IMR-90 (cell line): ENCODE results near the gene BCAS3. TPM values are rescaled to one million over a fixed set of nuclear protein-coding genes. Genes with fewer than 3 reads are reported as not detected.

Source experiments
- ATAC-seq: fragments of 200-7000 bp; cut with Tn5 transposase; 2 replicates; pipeline ENCODE4 v1.9.1; 2020; ENCODE audit warnings: low read depth, mild to moderate bottlenecking, moderate library complexity
- BruUV-seq: library from RNA; stranded (reverse); fragments of 400-500 nt; replicated peaks from 2 replicates; lab custom pipeline; 2021; lab: Mats Ljungman, UMichigan
- CTCF ChIA-PET: fragments of 300-600 bp; formaldehyde crosslinking; extraction: SDS; loops from one replicate; lab custom pipeline; 2021; ENCODE audit warnings: antibody characterized with exemption; lab: Yijun Ruan, JAX
- POLR2A ChIA-PET: fragments of 300-600 bp; sonication (Branson Sonifier 250); formaldehyde crosslinking; loops from one replicate; lab custom pipeline; 2022; ENCODE audit warnings: antibody characterized with exemption; ENCODE audit not compliant: unreplicated experiment; lab: Charles Lee
- DNase-seq: peaks from one replicate; pipeline ENCODE4 v3.0.0; 2013
- H2AFZ ChIP-seq: replicated peaks from 2 replicates; pipeline ENCODE3; 2013; ENCODE audit warnings: low read length, mild to moderate bottlenecking; ENCODE audit not compliant: poor library complexity
- H2AK5ac ChIP-seq: 2 replicates; pipeline ENCODE4 v1.6.1; 2013; ENCODE audit warnings: low read depth, low read length, inconsistent platforms
- H2AK9ac ChIP-seq: replicated peaks from 2 replicates; pipeline ENCODE3; 2013; ENCODE audit warnings: mild to moderate bottlenecking, low read depth, low read length, moderate library complexity; ENCODE audit not compliant: poor library complexity
- H2BK120ac ChIP-seq: 2 replicates; pipeline ENCODE4 v1.6.1; 2013; ENCODE audit warnings: low read depth, low read length, inconsistent platforms
- H2BK15ac ChIP-seq: 3 replicates; pipeline ENCODE4 v1.6.1; 2013; ENCODE audit warnings: low read depth, low read length, inconsistent platforms
- H2BK20ac ChIP-seq: 2 replicates; pipeline ENCODE4 v1.6.1; 2013; ENCODE audit warnings: low read depth, mild to moderate bottlenecking, inconsistent platforms, low read length, moderate library complexity
- H2BK5ac ChIP-seq: 2 replicates; pipeline ENCODE4 v1.6.1; 2013; ENCODE audit warnings: mild to moderate bottlenecking, low read depth, low read length, inconsistent platforms; ENCODE audit not compliant: poor library complexity, severe bottlenecking
- H3K14ac ChIP-seq: replicated peaks from 2 replicates; pipeline ENCODE4 v1.6.1; 2013; ENCODE audit warnings: low read depth, low read length, inconsistent platforms
- H3K18ac ChIP-seq: 2 replicates; pipeline ENCODE4 v1.6.1; 2013; ENCODE audit warnings: low read depth, low read length, control low read depth
- H3K23ac ChIP-seq: 2 replicates; pipeline ENCODE4 v1.6.1; 2013; ENCODE audit warnings: low read depth, low read length, inconsistent platforms
- H3K27ac ChIP-seq: 2 replicates; pipeline ENCODE4 v1.5.1; 2013; ENCODE audit warnings: mild to moderate bottlenecking, control low read depth, low read length; ENCODE audit not compliant: insufficient read depth
- H3K27me3 ChIP-seq: 2 replicates; pipeline ENCODE4 v1.6.1; 2013; ENCODE audit warnings: low read length; ENCODE audit not compliant: control insufficient read depth, insufficient read depth
- H3K36me3 ChIP-seq: 2 replicates; pipeline ENCODE4 v1.6.1; 2013; ENCODE audit warnings: low read length, mixed read lengths; ENCODE audit not compliant: control insufficient read depth, insufficient read depth
- H3K4ac ChIP-seq: 2 replicates; pipeline ENCODE4 v1.6.1; 2013; ENCODE audit warnings: low read depth, low read length, inconsistent platforms
- H3K4me1 ChIP-seq: 2 replicates; pipeline ENCODE4 v1.6.1; 2013; ENCODE audit warnings: low read length, mixed read lengths; ENCODE audit not compliant: control insufficient read depth, insufficient read depth
- H3K4me2 ChIP-seq: 2 replicates; pipeline ENCODE4 v1.6.1; 2013; ENCODE audit warnings: low read depth, mild to moderate bottlenecking, control low read depth, low read length, moderate library complexity
- H3K4me3 ChIP-seq: 2 replicates; pipeline ENCODE4 v1.5.1; 2013; ENCODE audit warnings: low read depth, mild to moderate bottlenecking, control low read depth, low read length, moderate library complexity; ENCODE audit not compliant: insufficient read depth
- H3K56ac ChIP-seq: 2 replicates; pipeline ENCODE4 v1.6.1; 2013; ENCODE audit warnings: low read length, inconsistent platforms; ENCODE audit not compliant: insufficient read depth; ENCODE audit errors: extremely low read depth
- H3K79me1 ChIP-seq, 2 experiments: 2 replicates each; pipeline ENCODE4 v1.6.1; 2013; ENCODE audit warnings: low read length in 2 of 2, inconsistent platforms in 1 of 2, low read depth in 1 of 2
- H3K9ac ChIP-seq: 2 replicates; pipeline ENCODE4 v1.6.1; 2013; ENCODE audit warnings: low read depth, low read length, control low read depth
- H3K9me1 ChIP-seq: 2 replicates; pipeline ENCODE4 v1.6.1; 2013; ENCODE audit warnings: low read length, inconsistent platforms; ENCODE audit not compliant: insufficient read depth
- H3K9me3 ChIP-seq: 2 replicates; pipeline ENCODE4 v1.6.1; 2013; ENCODE audit warnings: low read length; ENCODE audit not compliant: control insufficient read depth, insufficient read depth
- H4K20me1 ChIP-seq: 2 replicates; pipeline ENCODE4 v1.6.1; 2013; ENCODE audit warnings: low read length, inconsistent platforms; ENCODE audit not compliant: insufficient read depth
- H4K5ac ChIP-seq: 2 replicates; pipeline ENCODE4 v1.6.1; 2013; ENCODE audit warnings: mild to moderate bottlenecking, low read depth, low read length, control low read depth
- H4K8ac ChIP-seq, 2 experiments: 2 replicates each; pipeline ENCODE4 v1.6.1; 2013; ENCODE audit warnings: low read depth in 2 of 2, low read length in 2 of 2, control low read depth in 1 of 2, inconsistent platforms in 1 of 2
- H4K91ac ChIP-seq: 2 replicates; pipeline ENCODE4 v1.6.1; 2013; ENCODE audit warnings: low read depth, low read length, inconsistent platforms; ENCODE audit not compliant: insufficient read depth
- FOS ChIP-seq: fragments of 150-350 bp; IDR thresholded peaks from 2 replicates; pipeline ENCODE4 v1.6.1; 2016; ENCODE audit warnings: low read depth, low read length
- RAD21 ChIP-seq: IDR thresholded peaks from 2 replicates; pipeline ENCODE4 v1.6.1; 2012; ENCODE audit warnings: low read length, improper control_type of control experiment
- RCOR1 ChIP-seq: IDR thresholded peaks from 2 replicates; pipeline ENCODE4 v1.6.1; 2012; ENCODE audit warnings: mild to moderate bottlenecking, low read length, improper control_type of control experiment; ENCODE audit not compliant: insufficient replicate concordance
- SMC3 ChIP-seq: fragments of 150-350 bp; IDR thresholded peaks from 2 replicates; pipeline ENCODE4 v1.6.1; 2016; ENCODE audit warnings: low read depth, mild to moderate bottlenecking, antibody characterized with exemption, low read length, moderate library complexity
- WGBS, 2 experiments: methylation state at CpG; one replicate each; pipeline versions ENCODE4 v1.1.5 to v1.1.7; 2013; ENCODE audit warnings: missing lambda C conversion rate in 2 of 2; ENCODE audit not compliant: insufficient read length in 1 of 2; ENCODE audit errors: extremely low coverage in 2 of 2; 5-methylcytosine and 5-hydroxymethylcytosine counted together
- dilution Hi-C: fragments of 300-500 bp; cut with HindIII; formaldehyde crosslinking; loops from one replicate; pipeline ENCODE4 v1.14.3; 2018; ENCODE audit warnings: low sequenced_read_pairs; ENCODE audit not compliant: unreplicated experiment
- in situ Hi-C: fragments of 300-500 bp; cut with MboI; formaldehyde crosslinking; loops from 3 replicates; pipeline ENCODE4 v1.14.3; 2019; ENCODE audit warnings: low sequenced_read_pairs, inconsistent platforms, mixed read lengths
- intact Hi-C: fragments of 100-400 bp; cut with micrococcal nuclease; formaldehyde crosslinking; loops from 2 replicates; pipeline ENCODE4 v1.10.0; 2022
- polyA plus RNA-seq, 3 experiments: library from polyadenylated mRNA; depleted of rRNA; stranded (reverse); fragments of >200 nt; gene quantifications; 2 replicates each; pipeline ENCODE4 v1.2.3, GENCODE V29; 2012; ENCODE audit warnings: low replicate concordance in 1 of 3
- total RNA-seq: library from RNA; depleted of rRNA; stranded (reverse); fragments of >200 nt; gene quantifications from 2 replicates; pipeline ENCODE4 v1.2.3, GENCODE V29; 2012

Gene BCAS3
- total and polyA plus RNA-seq, 2 of the 4 experiments (the other 2 are of a cell fraction) = 6.3 to 27.1 TPM

DNA sequence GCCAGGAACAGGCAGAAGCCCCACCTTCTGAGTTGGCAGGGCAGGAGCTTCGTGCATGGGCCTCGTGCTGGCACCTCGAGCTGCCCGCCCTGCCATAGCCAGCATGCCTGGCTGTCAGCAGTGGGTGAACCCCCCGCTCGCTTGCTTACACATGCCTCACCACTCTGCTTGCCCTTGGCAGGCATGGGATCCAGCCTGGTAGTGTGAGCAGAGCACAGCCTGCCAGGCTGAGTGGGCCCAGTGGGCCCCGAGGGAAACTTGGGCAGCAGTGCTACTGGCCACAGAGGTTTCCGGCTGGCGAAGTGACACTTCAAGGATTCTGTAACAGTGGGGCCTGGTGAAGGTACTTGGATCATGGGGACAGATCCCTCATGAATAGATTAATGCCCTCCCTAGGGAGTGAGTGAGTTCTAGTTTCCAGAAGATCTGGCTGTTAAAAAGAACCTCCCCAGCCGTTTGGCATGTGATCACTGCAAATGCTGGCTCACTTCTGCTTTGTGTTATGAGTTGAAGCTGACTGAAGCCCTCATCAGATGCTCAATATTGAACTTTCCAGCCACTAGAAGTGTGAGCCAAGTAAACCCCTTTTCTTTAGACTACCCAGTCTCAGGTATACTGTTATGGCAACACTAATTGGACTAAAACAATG lies 114.7 kb downstream of the BCAS3 start:
- H3K4me2 ChIP-seq = no peak overlapping the region
- H3K79me1 ChIP-seq = no peaks in the 10 kb centered on the region
- H4K91ac ChIP-seq = no peak overlapping the region
- no peak overlapping the region for H2BK20ac ChIP-seq
- no peak overlapping the region for H3K14ac ChIP-seq
- no peaks in the 10 kb centered on the region for H3K4me1 ChIP-seq
- WGBS, 2 experiments = 92% methylated on average over 6 of the region's 10 CpGs; no CpG with 5 or more reads in 1 of the 2 experiments
- no peak overlapping the region for H3K9ac ChIP-seq
- H3K4me3 ChIP-seq = no peak overlapping the region
- peak overlapping the region; percentile 31 for H2AK9ac ChIP-seq
- H2AFZ ChIP-seq = no peak overlapping the region
- H3K9me3 ChIP-seq = no peaks in the 10 kb centered on the region
- no peak overlapping the region for H3K56ac ChIP-seq
- no peak overlapping the region for H2BK120ac ChIP-seq
- H4K20me1 ChIP-seq = no peaks in the 10 kb centered on the region
- no peak overlapping the region for H3K4ac ChIP-seq
- H4K5ac ChIP-seq = no peak overlapping the region
- no peaks in the 10 kb centered on the region for H3K9me1 ChIP-seq
- TF ChIP-seq RCOR1 (no peak), SMC3 (no peak), RAD21 (no peak), FOS (no peak)
- no peak overlapping the region for H2BK15ac ChIP-seq
- ChIA-PET POLR2A (no interaction called here), CTCF (no interaction called here)
- dilution Hi-C loops = no loop called here
- H4K8ac ChIP-seq = no peak overlapping the region
- intact Hi-C loops = loop anchor here (5.0 kb wide), 1 partner anchor 35 kb away; no protein-coding TSS in a partner anchor
- in situ Hi-C loops = no loop called here
- no peak overlapping the region for H2BK5ac ChIP-seq
- no peak for ATAC-seq
- no peak overlapping the region for H2AK5ac ChIP-seq
- no peaks in the 10 kb centered on the region for H3K36me3 ChIP-seq
- H3K27ac ChIP-seq = no peak overlapping the region
- no peaks in the 10 kb centered on the region for H3K27me3 ChIP-seq
- H3K23ac ChIP-seq = no peak overlapping the region
- H3K18ac ChIP-seq = no peak overlapping the region
- no peak for DNase-seq
- no TSS peak for BruUV-seq
